Lower leg skin (tissue), 3 donors: ENCODE results near the gene SRGN.

Experiments used
- POLR2A ChIP-seq, 2 donors: fragments of 450-650 bp; IDR thresholded peaks; one replicate each; pipeline ENCODE4 v1.6.1; 2016 to 2017; ENCODE audit warnings: antibody characterized with exemption in 2 of 2, mild to moderate bottlenecking in 1 of 2, moderate library complexity in 1 of 2
- TF ChIP-seq, protein P1 (sequence below), 3 donors: fragments of 450-650 bp; IDR thresholded peaks; one replicate each; pipeline ENCODE4 v1.5.1; 2016; ENCODE audit warnings: antibody characterized with exemption in 3 of 3, mild to moderate bottlenecking in 3 of 3, moderate library complexity in 2 of 3

DNA sequence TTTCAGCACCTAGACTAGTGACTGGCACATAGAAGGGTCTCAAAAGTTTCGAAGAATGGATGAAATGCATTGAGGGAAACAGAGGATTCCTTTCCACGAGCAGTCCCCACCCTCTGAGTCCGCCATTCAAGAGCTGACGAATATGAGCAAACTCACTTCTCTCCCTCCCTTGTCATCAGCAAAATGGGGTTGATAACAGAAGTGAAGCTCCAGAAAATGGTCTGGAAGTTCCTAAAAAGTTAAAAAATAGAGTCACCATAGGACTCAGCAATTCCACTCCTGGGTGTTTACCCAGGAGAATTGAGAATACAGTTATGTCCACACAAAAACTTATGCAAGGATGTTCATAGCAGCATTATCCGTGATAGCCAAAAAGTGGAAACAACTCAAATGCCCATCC is 25.0 kb upstream of the SRGN start:
- TF ChIP-seq, protein P1, sequence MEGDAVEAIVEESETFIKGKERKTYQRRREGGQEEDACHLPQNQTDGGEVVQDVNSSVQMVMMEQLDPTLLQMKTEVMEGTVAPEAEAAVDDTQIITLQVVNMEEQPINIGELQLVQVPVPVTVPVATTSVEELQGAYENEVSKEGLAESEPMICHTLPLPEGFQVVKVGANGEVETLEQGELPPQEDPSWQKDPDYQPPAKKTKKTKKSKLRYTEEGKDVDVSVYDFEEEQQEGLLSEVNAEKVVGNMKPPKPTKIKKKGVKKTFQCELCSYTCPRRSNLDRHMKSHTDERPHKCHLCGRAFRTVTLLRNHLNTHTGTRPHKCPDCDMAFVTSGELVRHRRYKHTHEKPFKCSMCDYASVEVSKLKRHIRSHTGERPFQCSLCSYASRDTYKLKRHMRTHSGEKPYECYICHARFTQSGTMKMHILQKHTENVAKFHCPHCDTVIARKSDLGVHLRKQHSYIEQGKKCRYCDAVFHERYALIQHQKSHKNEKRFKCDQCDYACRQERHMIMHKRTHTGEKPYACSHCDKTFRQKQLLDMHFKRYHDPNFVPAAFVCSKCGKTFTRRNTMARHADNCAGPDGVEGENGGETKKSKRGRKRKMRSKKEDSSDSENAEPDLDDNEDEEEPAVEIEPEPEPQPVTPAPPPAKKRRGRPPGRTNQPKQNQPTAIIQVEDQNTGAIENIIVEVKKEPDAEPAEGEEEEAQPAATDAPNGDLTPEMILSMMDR (IDR thresholded peaks at IDR 0.05), result no peak
- TF ChIP-seq POLR2A (IDR thresholded peaks at IDR 0.05), result no peak
